Stimulated activated CD4-positive, alpha-beta T cell treated with anti-CD3 and anti-CD28 coated beads, TNF-alpha, amount 100 ng/mL, for 24 hours (primary cell): ENCODE measurements around the gene SMAD7.

Experiments
- DNase-seq, 3 experiments: peaks; one replicate each; pipeline ENCODE4 v3.0.0-alpha.2; 2020; ENCODE audit warnings: low read depth in 3 of 3

SMAD7 gene

GRCh38 chr18:48915626-48916425, 34.9 kb downstream of the SMAD7 start:
- no peak for DNase-seq

- no peak for DNase-seq
These were observed 36.0 kb downstream of the SMAD7 start for GRCh38 chr18:48914581-48915251.

DNA sequence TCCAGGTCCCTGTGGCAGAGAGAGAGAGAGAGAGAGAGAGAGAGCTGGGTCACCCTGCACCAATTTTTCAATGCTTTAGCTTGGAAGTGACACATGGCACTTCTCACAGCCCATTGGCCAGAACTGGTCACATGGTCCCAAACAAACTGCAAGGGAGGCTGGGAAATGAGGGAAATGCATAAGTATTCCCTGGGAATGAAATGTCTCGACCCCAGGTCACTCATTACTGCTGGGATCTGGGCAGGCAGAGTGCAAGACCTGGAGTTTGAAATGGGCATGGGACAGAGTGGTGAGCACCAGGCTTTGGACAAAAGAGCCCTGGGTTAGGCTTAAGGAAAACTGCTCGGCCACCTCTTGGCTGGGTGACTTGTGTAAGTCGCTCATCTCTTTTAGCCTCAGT, 37.0 kb downstream of the SMAD7 start:
- no peak for DNase-seq

GRCh38 chr18:48913201-48913600, 37.6 kb downstream of the SMAD7 start:
- DNase-seq: peak in 1 of 3 experiments; percentile 40

DNA sequence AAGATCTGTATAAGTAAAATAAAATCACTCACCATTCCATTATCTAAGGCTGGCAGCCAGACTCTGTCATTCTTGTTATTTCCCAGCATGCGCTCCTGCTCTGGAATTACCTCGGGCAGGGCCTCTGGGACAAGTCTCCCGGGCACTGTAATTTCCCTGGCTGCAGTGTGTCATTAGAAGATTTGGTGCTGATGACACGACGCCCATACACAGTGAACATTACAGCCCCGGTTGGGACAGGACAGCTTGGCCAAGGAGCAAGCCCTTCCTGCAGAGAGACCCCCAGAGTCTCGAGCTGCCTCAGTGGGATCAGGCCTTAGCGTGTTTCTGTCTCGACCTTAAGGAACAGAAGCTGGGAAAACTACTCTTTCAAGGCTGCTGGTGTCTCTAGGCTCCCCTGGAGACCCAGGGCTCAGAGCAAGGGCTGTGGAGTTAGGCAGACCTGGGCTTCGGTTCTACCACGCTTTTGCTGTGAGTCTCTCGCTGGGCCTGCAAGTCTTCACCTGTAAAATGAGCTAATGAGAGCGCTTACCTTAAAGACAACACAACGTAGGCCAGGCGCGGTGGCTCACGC, 39.7 kb downstream of the SMAD7 start:
- no peak for DNase-seq

DNA sequence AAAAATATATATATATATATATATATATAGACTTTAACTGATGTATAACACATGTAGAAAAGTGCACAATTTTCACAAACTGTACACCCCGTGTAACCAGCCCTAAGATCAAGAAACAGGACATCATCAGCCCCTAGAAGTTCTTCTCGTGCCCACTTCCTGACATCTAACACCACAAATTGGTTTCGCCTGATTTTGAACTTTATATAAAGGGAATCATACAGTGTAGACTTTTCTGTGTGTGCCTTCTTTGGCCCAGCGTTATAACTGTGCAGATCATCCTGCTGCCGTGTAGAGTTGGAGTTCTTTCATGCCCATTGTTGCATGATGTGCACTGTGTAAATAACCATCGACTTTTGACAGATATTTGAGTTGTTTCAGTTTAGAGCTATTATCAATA, 41.0 kb downstream of the SMAD7 start:
- DNase-seq: no peak

GRCh38 chr18:48908916-48909315, 41.8 kb downstream of the SMAD7 start:
- DNase-seq: no peak

DNA sequence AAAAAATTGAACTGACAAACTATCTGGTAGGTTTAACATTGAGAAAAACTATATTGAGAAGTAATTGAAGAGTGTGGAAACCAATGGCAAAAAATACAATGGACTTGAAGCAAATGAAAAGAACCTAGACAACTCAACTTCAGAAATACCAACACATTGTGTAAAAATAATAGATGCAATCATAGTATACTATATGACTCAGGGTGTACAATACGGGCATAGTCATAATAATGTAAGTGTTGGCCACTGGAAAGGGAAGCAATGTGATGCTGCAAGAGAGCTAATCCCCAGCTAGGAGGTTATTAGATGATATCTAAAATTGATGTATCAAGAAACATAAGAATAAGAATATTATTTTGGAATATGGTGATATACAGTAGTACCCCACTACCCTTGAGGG, 45.3 kb downstream of the SMAD7 start:
- DNase-seq: no peak

- no peak for DNase-seq
These were observed 45.8 kb downstream of the SMAD7 start for GRCh38 chr18:48904847-48905394.

GRCh38 chr18:48904091-48904490, 46.7 kb downstream of the SMAD7 start:
- DNase-seq: no peak

- DNase-seq: no peak
These were observed 47.7 kb downstream of the SMAD7 start for GRCh38 chr18:48902856-48903601.

- DNase-seq: no peak
These were observed 48.5 kb downstream of the SMAD7 start for GRCh38 chr18:48902023-48902855.

GRCh38 chr18:48901145-48902022, 49.4 kb downstream of the SMAD7 start:
- no peak for DNase-seq

DNA sequence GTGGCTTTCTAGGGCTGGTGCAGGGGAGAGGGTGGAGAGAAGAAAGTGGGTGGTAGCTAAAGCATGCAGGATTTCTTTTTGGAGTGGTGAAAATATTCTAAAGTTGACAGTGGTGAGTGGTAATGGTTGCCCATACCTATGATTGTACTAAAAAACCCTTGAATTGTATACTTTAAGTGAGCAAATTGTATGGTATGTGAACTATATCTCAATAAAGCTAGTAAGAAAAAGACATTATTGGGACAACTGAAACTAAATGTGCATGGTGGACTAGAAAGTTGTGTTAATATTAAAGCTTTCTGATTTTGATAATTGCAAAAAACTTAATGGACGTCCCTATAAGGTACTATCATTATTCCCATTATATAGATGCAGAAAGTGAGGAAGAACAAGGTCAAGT, 50.3 kb downstream of the SMAD7 start:
- DNase-seq: no peak

GRCh38 chr18:48899558-48900174, 51.1 kb downstream of the SMAD7 start:
- DNase-seq: no peak

- DNase-seq: no peak
These were observed 52.2 kb downstream of the SMAD7 start for GRCh38 chr18:48898521-48898920.

DNA sequence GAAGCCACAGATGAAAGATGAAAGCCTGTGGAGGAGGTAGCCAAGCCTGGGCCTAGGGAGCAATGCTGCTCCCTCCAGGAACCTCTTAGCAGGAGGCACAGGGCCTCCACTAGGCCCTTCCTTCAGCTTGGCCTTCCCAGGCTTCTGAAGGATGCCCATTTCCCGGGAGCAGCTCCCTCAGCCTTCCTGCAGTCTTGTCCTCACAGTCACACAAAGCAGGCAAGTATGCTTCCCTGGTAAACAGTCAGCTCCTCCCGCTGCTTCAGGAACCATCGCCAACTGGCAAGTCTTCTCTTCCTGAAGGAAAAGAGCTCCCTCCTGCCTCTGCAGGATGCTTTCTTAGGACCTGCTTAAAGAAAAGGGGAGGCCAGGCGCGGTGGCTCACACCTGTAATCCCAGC, 53.2 kb downstream of the SMAD7 start:
- DNase-seq: no peak

DNA sequence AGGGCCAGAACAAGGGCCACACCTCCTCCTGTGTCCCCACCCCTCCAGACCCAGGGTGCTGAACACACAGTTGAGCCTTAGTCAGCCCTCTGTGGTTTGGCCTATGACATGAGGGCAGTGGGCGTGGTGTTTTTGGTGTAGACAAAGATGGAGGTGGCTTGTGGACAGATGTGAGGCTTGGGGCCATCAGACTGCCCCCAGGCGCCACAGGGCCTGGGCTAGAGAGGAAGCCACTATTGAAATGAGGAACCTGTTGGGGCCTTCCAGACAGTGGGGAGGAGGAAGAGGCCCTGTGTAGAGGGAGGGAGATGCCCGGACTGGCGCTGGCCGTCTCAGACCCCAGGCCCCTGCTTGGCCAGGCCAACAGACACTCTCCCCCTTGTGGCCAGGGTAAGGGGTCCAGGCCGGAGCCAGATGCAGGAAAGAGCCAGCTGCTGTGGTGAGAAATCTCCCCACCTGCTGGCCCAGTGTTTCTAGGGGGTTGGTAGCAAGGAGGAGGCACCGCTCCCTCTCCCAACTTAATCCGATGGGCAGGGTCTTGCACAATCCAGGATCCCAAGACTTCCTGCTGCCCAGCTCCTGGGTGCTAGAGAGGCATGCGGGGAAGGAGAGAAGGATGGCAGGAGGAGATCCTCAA, 53.8 kb downstream of the SMAD7 start:
- peak in 1 of 3 experiments; percentile 22 for DNase-seq

- no peak for DNase-seq
These were observed 54.4 kb downstream of the SMAD7 start for GRCh38 chr18:48896326-48896874.
